GM19397 (cell line): ENCODE measurements around the gene IQCK.

Source experiments
- ATAC-seq: cut with Tn5 transposase; IDR thresholded peaks from one replicate; pipeline ENCODE4 v1.9.1; 2021; ENCODE audit warnings: mild to moderate bottlenecking, moderate library complexity; ENCODE audit not compliant: unreplicated experiment

The IQCK gene

DNA sequence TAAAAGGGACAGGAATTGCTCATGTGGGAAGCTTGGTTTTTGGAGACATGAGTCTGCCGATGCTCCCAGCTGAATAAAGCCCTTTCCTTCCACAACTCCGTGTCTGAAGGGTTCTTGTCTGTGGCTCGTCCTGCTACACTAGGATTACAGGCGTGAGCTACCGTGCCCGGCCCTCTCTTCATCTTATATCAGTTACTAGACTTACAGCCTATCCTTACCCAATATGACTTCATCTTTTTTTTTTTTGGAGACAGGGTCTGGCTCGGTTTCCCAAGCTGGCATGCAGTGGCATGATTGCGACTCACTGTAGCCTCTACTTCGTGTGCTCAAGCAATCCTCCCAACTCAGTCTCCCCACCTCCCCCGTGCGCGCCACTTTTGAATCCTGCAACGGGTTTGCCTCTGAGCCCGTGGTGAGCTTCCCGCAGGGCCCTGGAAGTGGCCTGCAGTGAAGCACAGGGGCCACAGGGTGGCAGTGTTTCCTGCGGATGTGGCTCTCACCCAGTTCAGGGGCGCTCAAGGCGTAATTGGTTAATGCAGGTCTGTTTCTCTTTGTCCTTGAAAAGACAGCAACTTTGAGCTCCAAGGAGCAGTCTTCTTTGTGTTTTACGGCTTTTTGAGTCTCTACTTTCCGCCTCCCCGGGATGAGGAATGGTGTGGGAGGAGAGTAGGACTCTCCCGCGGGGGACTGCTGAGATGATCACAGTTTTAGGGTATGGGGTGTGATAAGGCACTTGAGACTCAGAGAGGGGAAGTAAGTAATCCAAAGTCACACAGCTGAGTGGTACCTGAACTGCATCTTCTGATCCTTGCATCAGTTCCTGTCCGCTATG is 189.3 kb downstream of the IQCK start:
- peak; percentile 94 for ATAC-seq
